BE2C (cell line): Measurements from ENCODE around the gene SLC22A23.

Experiments
- DNase-seq: peaks from one replicate; pipeline ENCODE4 v3.0.0-alpha.2; 2020
- H3K27me3 ChIP-seq: fragments of 250-450 bp; sonication (Bioruptor Pico); 2 replicates; pipeline ENCODE4 v1.5.1; 2020; ENCODE audit warnings: mild to moderate bottlenecking
- H3K36me3 ChIP-seq: fragments of 250-450 bp; sonication (Bioruptor Pico); 2 replicates; pipeline ENCODE4 v1.5.1; 2020; ENCODE audit warnings: mild to moderate bottlenecking
- H3K4me1 ChIP-seq: fragments of 250-450 bp; sonication (Bioruptor Pico); 2 replicates; pipeline ENCODE4 v1.5.1; 2020
- H3K4me3 ChIP-seq: 2 replicates; pipeline ENCODE4 v1.5.1; 2011; ENCODE audit warnings: low read depth, low read length
- H3K9me3 ChIP-seq: fragments of 250-450 bp; sonication (Bioruptor Pico); 2 replicates; pipeline ENCODE4 v1.5.1; 2020
- TF ChIP-seq, protein P1 (sequence below): IDR thresholded peaks from 2 replicates; pipeline ENCODE4 v1.5.1; 2012; ENCODE audit warnings: mild to moderate bottlenecking, low read depth, low read length

Gene SLC22A23

DNA sequence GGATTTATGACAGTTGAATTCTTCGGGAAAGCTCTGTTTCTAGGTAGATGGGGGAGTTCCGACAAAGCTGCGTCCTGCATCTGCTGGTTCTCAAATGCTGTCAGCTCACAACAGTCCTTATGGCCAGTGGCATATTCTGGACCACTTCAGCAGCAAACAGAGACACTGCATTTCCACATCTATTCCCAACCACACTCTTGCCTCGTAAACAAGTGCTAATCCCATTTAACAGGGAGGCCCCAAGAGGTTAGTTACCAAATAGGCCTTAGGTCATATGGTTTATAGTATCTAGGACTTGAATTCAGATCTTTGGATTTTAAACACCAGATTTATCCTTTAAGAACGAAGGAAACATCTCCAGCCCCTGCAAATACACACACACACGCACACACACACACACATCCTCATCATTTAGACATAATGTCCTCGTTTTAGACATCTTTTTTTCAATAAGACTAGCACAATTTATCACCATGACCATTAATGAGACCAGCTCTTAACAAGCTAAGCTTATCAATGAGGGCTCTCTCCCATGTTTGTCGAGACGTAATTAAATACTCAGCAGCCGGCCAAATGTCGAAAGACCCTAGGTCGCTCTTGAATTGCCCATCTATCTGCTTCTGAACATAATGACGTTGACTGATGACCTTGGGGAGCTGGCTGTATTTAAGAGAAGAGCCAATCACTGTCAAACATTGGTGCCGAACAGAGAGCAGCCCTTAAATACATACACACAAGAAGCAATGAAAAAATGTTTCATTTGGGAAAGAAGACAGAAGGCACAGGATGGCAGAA is 113.6 kb downstream of the SLC22A23 start:
- no peaks in the 10 kb centered on the region for H3K4me1 ChIP-seq
- H3K36me3 ChIP-seq, result no peaks in the 10 kb centered on the region
- no peak for DNase-seq
- H3K4me3 ChIP-seq, result no peak overlapping the region
- H3K27me3 ChIP-seq, result no peaks in the 10 kb centered on the region
- no peaks in the 10 kb centered on the region for H3K9me3 ChIP-seq
- TF ChIP-seq, protein P1, sequence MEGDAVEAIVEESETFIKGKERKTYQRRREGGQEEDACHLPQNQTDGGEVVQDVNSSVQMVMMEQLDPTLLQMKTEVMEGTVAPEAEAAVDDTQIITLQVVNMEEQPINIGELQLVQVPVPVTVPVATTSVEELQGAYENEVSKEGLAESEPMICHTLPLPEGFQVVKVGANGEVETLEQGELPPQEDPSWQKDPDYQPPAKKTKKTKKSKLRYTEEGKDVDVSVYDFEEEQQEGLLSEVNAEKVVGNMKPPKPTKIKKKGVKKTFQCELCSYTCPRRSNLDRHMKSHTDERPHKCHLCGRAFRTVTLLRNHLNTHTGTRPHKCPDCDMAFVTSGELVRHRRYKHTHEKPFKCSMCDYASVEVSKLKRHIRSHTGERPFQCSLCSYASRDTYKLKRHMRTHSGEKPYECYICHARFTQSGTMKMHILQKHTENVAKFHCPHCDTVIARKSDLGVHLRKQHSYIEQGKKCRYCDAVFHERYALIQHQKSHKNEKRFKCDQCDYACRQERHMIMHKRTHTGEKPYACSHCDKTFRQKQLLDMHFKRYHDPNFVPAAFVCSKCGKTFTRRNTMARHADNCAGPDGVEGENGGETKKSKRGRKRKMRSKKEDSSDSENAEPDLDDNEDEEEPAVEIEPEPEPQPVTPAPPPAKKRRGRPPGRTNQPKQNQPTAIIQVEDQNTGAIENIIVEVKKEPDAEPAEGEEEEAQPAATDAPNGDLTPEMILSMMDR, result no peak

DNA sequence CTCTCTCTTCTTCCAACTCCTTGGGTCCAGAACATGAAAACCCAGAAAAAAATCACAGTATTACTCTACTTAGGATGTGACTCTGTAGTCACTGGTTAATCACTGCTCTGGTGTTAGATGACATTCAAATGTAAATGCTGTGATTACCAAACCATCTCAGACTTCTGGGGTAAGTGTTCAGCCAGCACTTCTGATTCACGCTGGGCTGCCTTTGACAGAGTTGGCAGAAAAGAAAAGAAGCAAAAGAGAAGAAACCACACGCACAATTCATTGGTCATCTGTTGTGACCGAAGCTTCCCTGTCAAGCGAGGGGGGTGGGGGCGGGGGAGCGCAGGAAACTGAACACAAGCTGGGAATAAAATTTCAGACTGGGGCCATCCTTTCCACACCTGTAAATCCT is 115.4 kb downstream of the SLC22A23 start:
- Histone ChIP-seq H3K4me1 (no peaks in the 10 kb centered on the region), H3K36me3 (no peaks in the 10 kb centered on the region)
- no peak for DNase-seq

DNA sequence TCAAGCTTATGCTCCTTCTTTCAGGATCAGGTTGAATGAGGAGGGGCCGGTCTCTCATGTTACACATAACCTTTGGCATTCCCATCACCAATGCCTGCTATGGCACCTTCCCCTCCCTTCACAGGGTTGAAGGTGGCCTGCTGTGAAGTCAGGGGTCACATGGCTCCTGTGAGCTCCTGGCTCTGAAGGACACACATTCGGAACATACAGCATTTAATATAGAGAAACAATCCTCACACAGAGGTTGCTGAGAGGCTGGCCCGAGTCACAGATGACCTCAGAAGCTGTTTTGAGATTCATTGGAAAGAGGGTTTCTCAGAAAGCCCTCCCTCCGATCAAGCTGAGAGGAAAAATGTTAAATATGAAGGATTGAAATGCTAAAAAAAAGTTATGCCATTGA is 116.0 kb downstream of the SLC22A23 start:
- no peak overlapping the region for H3K4me3 ChIP-seq
- no peaks in the 10 kb centered on the region for H3K27me3 ChIP-seq
- no peak for DNase-seq
- no peaks in the 10 kb centered on the region for H3K4me1 ChIP-seq
- H3K36me3 ChIP-seq, result no peaks in the 10 kb centered on the region
- no peaks in the 10 kb centered on the region for H3K9me3 ChIP-seq
- TF ChIP-seq, protein P1, result no peak

More for the DNA sequence above, 115.4 kb downstream of the SLC22A23 start:
- H3K27me3 ChIP-seq, result no peaks in the 10 kb centered on the region
- H3K4me3 ChIP-seq, result no peak overlapping the region
- no peaks in the 10 kb centered on the region for H3K9me3 ChIP-seq
- TF ChIP-seq, protein P1, result no peak

DNA sequence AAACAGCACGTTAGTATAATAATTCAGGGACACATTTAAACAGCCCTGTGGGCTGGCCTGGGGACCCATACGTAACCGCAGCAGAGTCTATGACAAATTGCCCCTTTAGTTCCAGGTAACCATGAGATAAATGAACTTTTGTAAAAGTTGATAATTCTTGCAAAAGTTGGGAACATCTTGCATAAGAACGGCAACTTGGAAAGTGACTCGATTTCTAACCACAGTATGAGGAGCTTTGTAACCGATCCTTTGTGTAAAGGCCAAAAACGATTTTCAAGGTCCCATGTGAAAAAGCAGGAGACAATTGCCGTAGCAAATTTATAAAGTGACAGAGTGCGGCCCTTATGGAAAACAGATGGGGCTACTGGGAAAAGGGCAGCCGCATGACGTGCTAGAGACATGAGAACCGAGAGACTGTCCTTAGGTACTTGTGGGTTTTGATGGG is 116.5 kb downstream of the SLC22A23 start:
- no peaks in the 10 kb centered on the region for H3K4me1 ChIP-seq
- no peak for DNase-seq
- no peaks in the 10 kb centered on the region for H3K36me3 ChIP-seq
- H3K4me3 ChIP-seq, result no peak overlapping the region
- no peaks in the 10 kb centered on the region for H3K9me3 ChIP-seq
- TF ChIP-seq, protein P1, result no peak
- no peaks in the 10 kb centered on the region for H3K27me3 ChIP-seq

DNA sequence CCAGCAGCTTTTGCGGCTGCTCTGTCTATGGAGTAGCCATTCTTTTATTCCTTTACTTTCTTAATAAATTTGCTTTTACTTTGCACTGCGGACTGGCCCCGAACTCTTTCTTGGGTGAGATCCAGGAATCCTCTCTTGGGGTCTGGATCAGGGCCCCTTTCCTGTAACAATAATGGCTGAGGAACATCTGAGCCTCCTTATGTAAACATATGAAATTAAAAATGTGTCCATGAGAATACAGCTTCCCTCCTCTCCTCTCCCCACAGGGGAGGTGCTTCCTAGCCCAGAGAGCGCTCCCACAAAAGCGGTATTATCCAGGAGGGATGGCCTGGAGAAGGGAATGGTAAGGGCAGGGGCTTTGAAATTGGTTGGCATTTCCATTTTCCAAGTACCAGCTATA is 117.0 kb downstream of the SLC22A23 start:
- TF ChIP-seq, protein P1, result no peak
- H3K27me3 ChIP-seq, result no peaks in the 10 kb centered on the region
- H3K4me1 ChIP-seq, result no peaks in the 10 kb centered on the region
- no peaks in the 10 kb centered on the region for H3K36me3 ChIP-seq
- H3K4me3 ChIP-seq, result no peak overlapping the region
- no peaks in the 10 kb centered on the region for H3K9me3 ChIP-seq
- DNase-seq, result no peak
